A549 (cell line): ENCODE results near the gene ZNF467. TPM values are rescaled to one million over a fixed set of nuclear protein-coding genes. Genes with fewer than 3 reads are reported as not detected.

Source experiments
- ATAC-seq, 2 experiments: fragments of 200-7000 bp in 1 of 2; fragments of >200 bp in 1 of 2; cut with Nextera tagmentation in 1 of 2; cut with Tn5 transposase in 1 of 2; 3 replicates each; pipeline versions ENCODE4 v1.8.0 to v1.9.1; 2018 to 2020; ENCODE audit warnings: mild to moderate bottlenecking in 1 of 2, moderate library complexity in 1 of 2
- CTCF ChIA-PET: fragments of 300-600 bp; sonication (Branson Sonifier 250); formaldehyde crosslinking; extraction: SDS; loops from one replicate; lab custom pipeline; 2021; ENCODE audit warnings: antibody characterized with exemption, inconsistent platforms; lab: Yijun Ruan, JAX
- POLR2A ChIA-PET: fragments of 350-600 bp; formaldehyde crosslinking; extraction: SDS; loops from one replicate; lab custom pipeline; 2021; ENCODE audit warnings: antibody characterized with exemption, inconsistent platforms; lab: Yijun Ruan, JAX
- DNase-seq, 2 experiments: peaks; one replicate each; pipeline versions ENCODE4 v3.0.0 to v3.0.0-alpha.2; 2011 to 2016; ENCODE audit warnings: low read depth in 1 of 2, low spot score in 1 of 2
- FAIRE-seq: peaks from 2 replicates; lab custom pipeline; 2011; peaks lifted over from hg19 to GRCh38; lab: Jason Lieb, UNC
- H3K27ac ChIP-seq, 2 experiments: fragments of >200 bp; sonication (Bioruptor Twin); formaldehyde crosslinking; 3 replicates each; pipeline ENCODE4 v1.5.1; 2016 to 2017
- H3K4me1 ChIP-seq: fragments of >200 bp; sonication (Bioruptor Twin); formaldehyde crosslinking; 3 replicates; pipeline ENCODE4 v1.6.1; 2016
- H3K4me2 ChIP-seq: fragments of >200 bp; sonication (Bioruptor Twin); formaldehyde crosslinking; 3 replicates; pipeline ENCODE4 v1.6.1; 2016
- H3K4me3 ChIP-seq: fragments of >200 bp; sonication (Bioruptor Twin); formaldehyde crosslinking; 3 replicates; pipeline ENCODE4 v1.5.1; 2016
- H3K9me3 ChIP-seq: fragments of >200 bp; sonication (Bioruptor Twin); formaldehyde crosslinking; 3 replicates; pipeline ENCODE4 v1.6.1; 2016
- BCL3 ChIP-seq: fragments of >200 bp; sonication (Bioruptor Twin); formaldehyde crosslinking; IDR thresholded peaks from 3 replicates; pipeline ENCODE4 v1.6.1; 2016
- BHLHE40 ChIP-seq: IDR thresholded peaks from 2 replicates; pipeline ENCODE4 v1.6.1; 2012; ENCODE audit warnings: low read depth, low read length, inconsistent platforms
- CBX2 ChIP-seq: fragments of 200-600 bp; sonication (generic); IDR thresholded peaks from 2 replicates; pipeline ENCODE4 v1.6.1; 2016; ENCODE audit warnings: low read depth, mild to moderate bottlenecking, borderline replicate concordance
- CBX8 ChIP-seq: fragments of 200-600 bp; sonication (generic); IDR thresholded peaks from 2 replicates; pipeline ENCODE4 v1.6.1; 2016
- EHMT2 ChIP-seq: fragments of 200-600 bp; sonication (generic); IDR thresholded peaks from 2 replicates; pipeline ENCODE4 v1.6.1; 2016; ENCODE audit warnings: antibody characterized with exemption, low read depth, mild to moderate bottlenecking, moderate library complexity
- EP300 ChIP-seq, 2 experiments: fragments of >200 bp; sonication (Bioruptor Twin); formaldehyde crosslinking; IDR thresholded peaks; 2 replicates in 1 of 2; 3 replicates in 1 of 2; pipeline ENCODE4 v1.6.1; 2016 to 2017
- ESRRA ChIP-seq: fragments of 150-350 bp; IDR thresholded peaks from 2 replicates; pipeline ENCODE4 v1.6.1; 2014; ENCODE audit warnings: mild to moderate bottlenecking, low read length, borderline replicate concordance
- FOSB ChIP-seq: fragments of 250-450 bp; sonication (Bioruptor Pico); IDR thresholded peaks from 2 replicates; pipeline ENCODE4 v1.5.0; 2020; ENCODE audit warnings: mild to moderate bottlenecking, moderate library complexity
- FOXS1 ChIP-seq: fragments of 250-450 bp; sonication (Bioruptor Pico); IDR thresholded peaks from 2 replicates; pipeline ENCODE4 v1.5.0; 2020; ENCODE audit warnings: mild to moderate bottlenecking, moderate library complexity
- GATA3 ChIP-seq: IDR thresholded peaks from 2 replicates; pipeline ENCODE4 v1.6.1; 2012; ENCODE audit warnings: borderline replicate concordance
- HEYL ChIP-seq: fragments of 250-450 bp; sonication (Bioruptor Pico); IDR thresholded peaks from 2 replicates; pipeline ENCODE4 v1.8.0; 2021; ENCODE audit warnings: mild to moderate bottlenecking, moderate library complexity
- HOXB5 ChIP-seq: fragments of 250-450 bp; sonication (Bioruptor Pico); IDR thresholded peaks from 2 replicates; pipeline ENCODE4 v1.5.0; 2020; ENCODE audit warnings: mild to moderate bottlenecking, moderate library complexity
- KDM1A ChIP-seq: fragments of 200-600 bp; sonication (generic); IDR thresholded peaks from 2 replicates; pipeline ENCODE4 v1.6.1; 2016; ENCODE audit warnings: low read depth, mild to moderate bottlenecking
- MAX ChIP-seq: IDR thresholded peaks from 2 replicates; pipeline ENCODE4 v1.6.1; 2012
- MAZ ChIP-seq: fragments of 150-350 bp; IDR thresholded peaks from 2 replicates; pipeline ENCODE4 v1.6.1; 2014; ENCODE audit warnings: antibody characterized with exemption, low read depth, low read length, borderline replicate concordance
- MYC ChIP-seq: IDR thresholded peaks from 2 replicates; pipeline ENCODE4 v1.6.1; 2012; ENCODE audit warnings: mild to moderate bottlenecking, inconsistent platforms, low read length, improper control_type of control experiment, borderline replicate concordance
- POLR2AphosphoS2 ChIP-seq: conservative IDR thresholded peaks from 2 replicates; pipeline ENCODE4 v1.6.1; 2012; ENCODE audit warnings: low read length, improper control_type of control experiment, inconsistent platforms
- RARB ChIP-seq: fragments of 250-450 bp; sonication (Bioruptor Pico); IDR thresholded peaks from 2 replicates; pipeline ENCODE4 v1.8.0; 2021; ENCODE audit warnings: mild to moderate bottlenecking, moderate library complexity
- RCOR1 ChIP-seq: fragments of 150-350 bp; IDR thresholded peaks from 2 replicates; pipeline ENCODE4 v1.6.1; 2014; ENCODE audit warnings: antibody characterized with exemption, low read length, low read depth
- RFX5 ChIP-seq: fragments of 450-650 bp; IDR thresholded peaks from 2 replicates; pipeline ENCODE4 v1.7.1; 2014; ENCODE audit warnings: antibody characterized with exemption, mild to moderate bottlenecking, moderate library complexity
- SMC3 ChIP-seq: fragments of >200 bp; sonication (Bioruptor Twin); formaldehyde crosslinking; IDR thresholded peaks from 3 replicates; pipeline ENCODE4 v1.6.1; 2018; ENCODE audit warnings: inconsistent platforms
- SREBF2 ChIP-seq: fragments of 450-650 bp; IDR thresholded peaks from 2 replicates; pipeline ENCODE4 v1.6.1; 2014; ENCODE audit warnings: mild to moderate bottlenecking, moderate library complexity
- TP53 ChIP-seq: fragments of 250-450 bp; sonication (Bioruptor Pico); IDR thresholded peaks from 2 replicates; pipeline ENCODE4 v1.5.0; 2021; ENCODE audit warnings: mild to moderate bottlenecking, moderate library complexity
- ZFP36 ChIP-seq: fragments of 450-650 bp; IDR thresholded peaks from 2 replicates; pipeline ENCODE4 v1.6.1; 2014; ENCODE audit warnings: borderline replicate concordance; ENCODE audit not compliant: partially characterized antibody
- WGBS: methylation state at CpG from one replicate; pipeline ENCODE4 v1.1.6; 2017; ENCODE audit errors: missing lambda C conversion rate; 5-methylcytosine and 5-hydroxymethylcytosine counted together
- polyA plus RNA-seq, 4 experiments: library from polyadenylated mRNA; depleted of rRNA in 3 of 4; stranded (reverse); fragments of >200 nt; fragmentation: RNase III in 1 of 4; extraction: RNeasy Plus Mini Kit Qiagen cat#74134 plus additional on column Dnase treatment in 1 of 4; gene quantifications; 2 replicates in 3 of 4; 3 replicates in 1 of 4; pipeline ENCODE4 v1.2.3, GENCODE V29; 2011 to 2017

The ZNF467 gene
- polyA plus RNA-seq, 2 of the 4 experiments (the other 2 are of a cell fraction): 3.1 to 3.3 TPM

- H3K4me1 ChIP-seq: no peaks in the 10 kb centered on the region
- CTCF ChIA-PET: interaction anchor here (1.0 to 2.1 kb wide), 6 partner anchors 9 to 70 kb away, joined by 3 to 10 read pairs (median 4); no protein-coding TSS in a partner anchor
- H3K4me3 ChIP-seq: no peak overlapping the region
- ATAC-seq (no peak), DNase-seq (no peak), FAIRE-seq (no peak)
- WGBS: 85% methylated on average over 6 of the region's 7 CpGs
- H3K4me2 ChIP-seq: no peak overlapping the region
- H3K27ac ChIP-seq: no peak overlapping the region
- H3K9me3 ChIP-seq: no peaks in the 10 kb centered on the region
- POLR2A ChIA-PET: no interaction called here
- TF ChIP-seq MAX (no peak), TP53 (no peak), POLR2AphosphoS2 (no peak), KDM1A (no peak), MAZ (no peak), ZFP36 (no peak), EHMT2 (no peak), EP300 (IDR thresholded peaks at IDR 0.05) (no peak), GATA3 (no peak), SREBF2 (no peak), RCOR1 (no peak), RFX5 (no peak)
Measured at GRCh38 chr7:149732611-149733010, 40.8 kb downstream of the ZNF467 start.

- H3K4me1 ChIP-seq: no peaks in the 10 kb centered on the region
- DNase-seq (no peak), ATAC-seq (no peak), FAIRE-seq (no peak)
- H3K4me2 ChIP-seq: no peak overlapping the region
- ChIA-PET POLR2A (no interaction called here), CTCF (interaction anchor here (1.2 to 2.1 kb wide), 4 partner anchors 10 to 69 kb away, joined by 3 to 10 read pairs (median 5); no protein-coding TSS in a partner anchor)
- 91% methylated on average over 10 of the region's 10 CpGs for WGBS
- no peaks in the 10 kb centered on the region for H3K9me3 ChIP-seq
- H3K27ac ChIP-seq: no peak overlapping the region
- TF ChIP-seq CBX8: no peak
- TF ChIP-seq MYC: no peak
- no peak for TF ChIP-seq BHLHE40
- no peak for TF ChIP-seq SMC3
- TF ChIP-seq BCL3: no peak
- no peak for TF ChIP-seq HEYL (CRISPR knock-in tag)
- no peak for TF ChIP-seq FOXS1 (CRISPR knock-in tag)
- no peak for TF ChIP-seq ESRRA
- no peak for TF ChIP-seq RARB (CRISPR knock-in tag)
- no peak overlapping the region for H3K4me3 ChIP-seq
Measured at GRCh38 chr7:149732111-149732561, 41.3 kb downstream of the ZNF467 start.

GRCh38 chr7:149731207-149731955 is 42.0 kb downstream of the ZNF467 start:
- Histone ChIP-seq H3K4me2 (no peak overlapping the region), H3K4me1 (no peaks in the 10 kb centered on the region), H3K9me3 (no peaks in the 10 kb centered on the region), H3K4me3 (no peak overlapping the region), H3K27ac (no peak overlapping the region)
- POLR2A ChIA-PET: no interaction called here
- TF ChIP-seq HOXB5 (CRISPR knock-in tag): no peak
- no peak for TF ChIP-seq BCL3
- TF ChIP-seq CBX2: no peak
- TF ChIP-seq FOSB (CRISPR knock-in tag): no peak
- no peak for TF ChIP-seq RARB (CRISPR knock-in tag)
- DNase-seq: no peak
- ATAC-seq: no peak
- CTCF ChIA-PET: interaction anchor here (1.4 to 2.1 kb wide), 4 partner anchors 11 to 69 kb away, joined by 3 to 10 read pairs (median 5); no protein-coding TSS in a partner anchor
- no peak for FAIRE-seq
- WGBS: 86% methylated on average over 13 of the region's 14 CpGs
